GM12878 (cell line): ENCODE data around the gene LMAN2. TPM values are rescaled to one million over a fixed set of nuclear protein-coding genes. Genes with fewer than 3 reads are reported as not detected.

Experiments
- EED ChIP-seq: sonication (generic); IDR thresholded peaks from 2 replicates; pipeline ENCODE4 v1.6.1; 2016; ENCODE audit warnings: antibody characterized with exemption, low read depth
- ETV6 ChIP-seq, 2 experiments: fragments of 450-650 bp in 1 of 2; IDR thresholded peaks in 1 of 2; conservative IDR thresholded peaks in 1 of 2; 2 replicates each; pipeline ENCODE4 v1.6.1; 2014; ENCODE audit warnings: antibody characterized with exemption in 1 of 2, borderline replicate concordance in 1 of 2, low read depth in 1 of 2, mild to moderate bottlenecking in 1 of 2, moderate library complexity in 1 of 2
- JUND ChIP-seq: IDR thresholded peaks from 2 replicates; pipeline ENCODE4 v1.6.1; 2012; ENCODE audit warnings: low read depth, mild to moderate bottlenecking, low read length, improper control_type of control experiment, moderate library complexity
- RELA ChIP-seq: fragments of 450-650 bp; IDR thresholded peaks from 2 replicates; pipeline ENCODE4 v1.8.0; 2014; ENCODE audit warnings: borderline replicate concordance; ENCODE audit not compliant: partially characterized antibody
- SMAD1 ChIP-seq: fragments of 450-650 bp; IDR thresholded peaks from 2 replicates; pipeline ENCODE4 v1.6.1; 2018; ENCODE audit warnings: mild to moderate bottlenecking, low read depth; ENCODE audit not compliant: partially characterized antibody
- TBL1XR1 ChIP-seq: IDR thresholded peaks from 2 replicates; pipeline ENCODE4 v1.6.1; 2012; ENCODE audit warnings: low read depth, low read length, improper control_type of control experiment
- ZNF274 ChIP-seq: IDR thresholded peaks from one replicate; pipeline ENCODE4 v1.8.0; 2011; ENCODE audit not compliant: insufficient read length, insufficient read depth
- polyA plus RNA-seq, 11 experiments: library from polyadenylated mRNA; depleted of rRNA in 4 of 11; unstranded in 6 of 11; stranded (reverse) in 5 of 11; fragments of >200 nt; fragmentation: Nextera tagmentation in 4 of 11; fragmentation: Illumina TruSeq in 1 of 11; extraction: Ambion mirVana in 4 of 11; extraction: Trizol in 1 of 11; gene quantifications; 1 replicate in 1 of 11; 2 replicates in 10 of 11; pipeline versions ENCODE4 v1.2.1 to v1.2.3, GENCODE V29; 2011 to 2016; ENCODE audit warnings: inconsistent platforms in 2 of 11, missing spikeins in 2 of 11, low read depth in 1 of 11
- total RNA-seq, 4 experiments: library from RNA; depleted of rRNA in 3 of 4; stranded (reverse); fragments of >200 nt in 3 of 4; fragmentation: Illumina TruSeq in 1 of 4; extraction: Trizol in 1 of 4; gene quantifications; 2 replicates each; pipeline versions ENCODE4 v1.2.1 to v1.2.3, GENCODE V29; 2013 to 2021
- TF ChIP-seq, protein P1 (sequence below): fragments of 450-650 bp; IDR thresholded peaks from 2 replicates; pipeline ENCODE4 v1.6.1; 2017; ENCODE audit warnings: low read depth, mild to moderate bottlenecking, moderate library complexity
- TF ChIP-seq, protein P2 (sequence below): fragments of 450-650 bp; IDR thresholded peaks from 2 replicates; pipeline ENCODE4 v1.6.1; 2016; ENCODE audit warnings: mild to moderate bottlenecking, moderate library complexity, borderline replicate concordance

The LMAN2 gene
- total and polyA plus RNA-seq, 10 of the 15 experiments (the other 5 are each of a cell fraction or from before 2014, with no cell fraction given) = 2.4 to 264 (median 147) TPM

DNA sequence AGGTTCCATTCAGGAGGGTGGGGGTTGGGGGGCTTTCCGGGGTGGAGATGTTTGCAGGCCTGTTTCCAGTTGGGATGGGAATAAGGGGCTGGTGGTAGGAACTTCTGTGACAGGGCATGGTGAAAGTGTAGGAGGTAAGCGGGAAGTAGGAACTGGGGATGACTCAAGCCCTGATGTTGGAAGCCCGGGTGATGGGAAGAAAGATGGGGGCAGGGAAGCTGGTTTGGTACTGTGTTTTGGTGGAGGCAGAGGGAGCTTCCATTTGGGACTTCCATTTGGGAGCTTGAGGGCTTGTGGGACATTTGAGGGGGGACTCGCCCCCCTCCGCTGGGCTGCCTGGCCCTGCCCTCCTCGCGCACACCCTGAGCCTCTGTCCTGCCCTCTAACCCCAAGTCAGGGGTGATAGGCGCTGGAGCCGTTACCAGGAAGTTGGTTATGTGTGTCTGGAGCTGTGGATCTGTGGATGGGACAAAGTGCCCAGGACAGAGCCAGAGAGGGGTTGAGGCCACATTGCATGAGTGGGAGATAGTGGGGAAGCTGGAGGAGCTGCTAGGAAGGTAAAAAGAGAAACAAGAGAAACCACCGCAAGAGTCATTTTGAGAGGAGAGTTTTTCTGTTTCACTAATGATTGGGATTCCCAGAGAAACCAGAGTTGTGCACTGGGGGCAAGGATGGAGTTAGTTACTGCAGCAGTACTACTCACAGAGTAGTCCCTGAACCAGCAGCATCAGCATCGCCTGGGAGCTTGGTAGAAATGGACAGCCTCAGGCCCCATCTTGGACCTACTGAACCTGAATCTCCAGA, 12.9 kb upstream of the LMAN2 start (continued):
- TF ChIP-seq, protein P1, sequence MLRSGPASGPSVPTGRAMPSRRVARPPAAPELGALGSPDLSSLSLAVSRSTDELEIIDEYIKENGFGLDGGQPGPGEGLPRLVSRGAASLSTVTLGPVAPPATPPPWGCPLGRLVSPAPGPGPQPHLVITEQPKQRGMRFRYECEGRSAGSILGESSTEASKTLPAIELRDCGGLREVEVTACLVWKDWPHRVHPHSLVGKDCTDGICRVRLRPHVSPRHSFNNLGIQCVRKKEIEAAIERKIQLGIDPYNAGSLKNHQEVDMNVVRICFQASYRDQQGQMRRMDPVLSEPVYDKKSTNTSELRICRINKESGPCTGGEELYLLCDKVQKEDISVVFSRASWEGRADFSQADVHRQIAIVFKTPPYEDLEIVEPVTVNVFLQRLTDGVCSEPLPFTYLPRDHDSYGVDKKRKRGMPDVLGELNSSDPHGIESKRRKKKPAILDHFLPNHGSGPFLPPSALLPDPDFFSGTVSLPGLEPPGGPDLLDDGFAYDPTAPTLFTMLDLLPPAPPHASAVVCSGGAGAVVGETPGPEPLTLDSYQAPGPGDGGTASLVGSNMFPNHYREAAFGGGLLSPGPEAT = peak; percentile 86
- peak; percentile 93 for TF ChIP-seq EED
- TF ChIP-seq TBL1XR1 = 0 out of 2 replicates have a peak, but pooled peaks have one; percentile 60
- peak; percentile 56 for TF ChIP-seq RELA
- no peak for TF ChIP-seq SMAD1
- TF ChIP-seq JUND = peak; percentile 84
- TF ChIP-seq, protein P2, sequence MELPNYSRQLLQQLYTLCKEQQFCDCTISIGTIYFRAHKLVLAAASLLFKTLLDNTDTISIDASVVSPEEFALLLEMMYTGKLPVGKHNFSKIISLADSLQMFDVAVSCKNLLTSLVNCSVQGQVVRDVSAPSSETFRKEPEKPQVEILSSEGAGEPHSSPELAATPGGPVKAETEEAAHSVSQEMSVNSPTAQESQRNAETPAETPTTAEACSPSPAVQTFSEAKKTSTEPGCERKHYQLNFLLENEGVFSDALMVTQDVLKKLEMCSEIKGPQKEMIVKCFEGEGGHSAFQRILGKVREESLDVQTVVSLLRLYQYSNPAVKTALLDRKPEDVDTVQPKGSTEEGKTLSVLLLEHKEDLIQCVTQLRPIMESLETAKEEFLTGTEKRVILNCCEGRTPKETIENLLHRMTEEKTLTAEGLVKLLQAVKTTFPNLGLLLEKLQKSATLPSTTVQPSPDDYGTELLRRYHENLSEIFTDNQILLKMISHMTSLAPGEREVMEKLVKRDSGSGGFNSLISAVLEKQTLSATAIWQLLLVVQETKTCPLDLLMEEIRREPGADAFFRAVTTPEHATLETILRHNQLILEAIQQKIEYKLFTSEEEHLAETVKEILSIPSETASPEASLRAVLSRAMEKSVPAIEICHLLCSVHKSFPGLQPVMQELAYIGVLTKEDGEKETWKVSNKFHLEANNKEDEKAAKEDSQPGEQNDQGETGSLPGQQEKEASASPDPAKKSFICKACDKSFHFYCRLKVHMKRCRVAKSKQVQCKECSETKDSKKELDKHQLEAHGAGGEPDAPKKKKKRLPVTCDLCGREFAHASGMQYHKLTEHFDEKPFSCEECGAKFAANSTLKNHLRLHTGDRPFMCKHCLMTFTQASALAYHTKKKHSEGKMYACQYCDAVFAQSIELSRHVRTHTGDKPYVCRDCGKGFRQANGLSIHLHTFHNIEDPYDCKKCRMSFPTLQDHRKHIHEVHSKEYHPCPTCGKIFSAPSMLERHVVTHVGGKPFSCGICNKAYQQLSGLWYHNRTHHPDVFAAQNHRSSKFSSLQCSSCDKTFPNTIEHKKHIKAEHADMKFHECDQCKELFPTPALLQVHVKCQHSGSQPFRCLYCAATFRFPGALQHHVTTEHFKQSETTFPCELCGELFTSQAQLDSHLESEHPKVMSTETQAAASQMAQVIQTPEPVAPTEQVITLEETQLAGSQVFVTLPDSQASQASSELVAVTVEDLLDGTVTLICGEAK = no peak
- no peak for TF ChIP-seq ZNF274
- TF ChIP-seq ETV6 (conservative IDR thresholded peaks at IDR 0.05 in 1 of 2, IDR thresholded peaks at IDR 0.05 in 1 of 2; ENCODE audit: borderline replicate concordance in 1 of 2, low read depth in 1 of 2) = peak in 1 of 2 experiments; percentile 83; a peak in 1 of 4 replicates
